ENCODE results near the gene OGA.

OGA gene

GRCh38 chr10:101818119-101818871, at the start of gene OGA:
OGA (minus strand) TSS chr10:101818444; CDS start chr10:101818022, 422 bp downstream.
- DNase-seq (ENCODE audit: low read depth): peak; percentile 97

- no peak for DNase-seq (ENCODE audit: low read depth)
Measured at GRCh38 chr10:101867931-101868330, 49.7 kb upstream of the OGA start.

DNA sequence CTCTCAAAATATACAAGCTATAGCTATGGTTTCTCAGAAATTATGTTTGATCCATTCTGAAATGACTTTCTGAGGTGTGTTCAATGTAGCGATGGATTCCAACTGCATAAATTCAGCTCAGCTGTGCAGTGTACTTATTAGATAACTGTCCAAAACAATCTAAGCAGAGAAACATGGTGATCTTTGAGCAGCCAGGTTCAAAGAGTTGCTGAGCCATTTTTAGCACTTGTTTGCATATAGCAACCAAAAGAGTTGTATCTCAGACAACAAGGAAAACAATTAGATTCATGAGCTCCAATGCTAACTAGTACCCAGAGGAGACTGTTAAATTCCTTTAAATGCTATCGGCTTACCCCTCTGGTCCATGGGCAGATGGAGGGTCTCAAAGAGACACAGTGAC, 41.3 kb upstream of the OGA start:
- no peak for DNase-seq (ENCODE audit: low read depth)

GRCh38 chr10:101858723-101859500, 40.7 kb upstream of the OGA start:
- DNase-seq (ENCODE audit: low read depth): no peak

GRCh38 chr10:101857802-101858476, 39.7 kb upstream of the OGA start:
- DNase-seq (ENCODE audit: low read depth): no peak

- DNase-seq (ENCODE audit: low read depth): no peak
Measured at GRCh38 chr10:101856626-101857025, 38.4 kb upstream of the OGA start.

DNA sequence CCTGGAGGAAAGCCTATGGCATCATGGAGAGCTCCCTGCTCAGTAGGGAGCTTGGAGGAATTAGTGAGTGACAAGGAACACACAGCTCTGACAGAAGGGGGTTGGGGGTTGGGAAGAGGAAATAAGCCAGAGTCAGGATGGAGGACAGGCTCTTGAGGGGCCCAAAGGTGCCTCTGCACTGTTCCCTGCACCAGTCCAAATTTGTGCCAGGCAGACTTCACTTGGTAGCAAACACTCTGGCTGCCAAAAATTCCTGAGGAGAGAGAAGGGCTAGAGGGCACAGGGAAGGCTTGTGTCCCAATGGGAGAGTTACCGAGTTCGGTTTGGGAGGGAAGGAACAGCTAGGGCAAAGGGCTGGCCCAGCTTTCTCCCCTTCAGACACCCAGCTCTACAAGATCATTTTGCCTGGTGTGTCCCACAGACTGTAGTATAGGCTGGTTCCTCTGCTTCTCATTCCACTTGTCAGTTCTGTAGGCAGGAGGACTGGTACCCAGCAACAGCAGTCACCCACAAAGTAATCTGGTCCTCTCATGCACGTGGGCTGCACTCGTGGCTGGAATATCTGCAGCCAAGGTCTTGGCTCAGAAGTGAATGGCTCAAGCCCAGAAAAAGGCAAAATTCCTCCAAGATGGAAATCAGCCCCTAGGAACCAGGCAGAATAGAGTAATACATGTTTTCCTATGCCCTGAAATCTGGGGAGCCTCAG, 33.3 kb upstream of the OGA start:
- no peak for DNase-seq (ENCODE audit: low read depth)

DNA sequence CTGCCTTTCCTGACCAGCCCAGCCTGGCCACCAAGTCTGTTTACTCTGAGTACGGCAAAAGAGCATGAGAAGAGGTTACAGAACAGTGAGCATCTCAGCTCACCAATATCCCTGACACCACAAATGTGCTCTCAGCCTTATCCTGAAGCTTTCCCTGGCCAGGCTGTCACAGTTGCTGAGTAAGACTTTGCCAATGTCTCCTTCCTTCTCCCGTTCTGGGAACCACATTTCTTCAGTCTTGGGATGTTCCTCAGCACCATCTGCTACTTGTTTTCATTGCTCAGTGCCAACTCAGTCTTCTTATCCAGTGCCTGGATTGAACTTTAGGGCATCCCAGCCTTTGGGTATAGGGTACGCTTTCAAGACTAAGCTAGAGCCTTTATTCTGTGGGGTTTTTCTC, 32.5 kb upstream of the OGA start:
- DNase-seq (ENCODE audit: low read depth): no peak

- DNase-seq (ENCODE audit: low read depth): no peak
Measured at GRCh38 chr10:101848894-101849351, 30.7 kb upstream of the OGA start.

DNA sequence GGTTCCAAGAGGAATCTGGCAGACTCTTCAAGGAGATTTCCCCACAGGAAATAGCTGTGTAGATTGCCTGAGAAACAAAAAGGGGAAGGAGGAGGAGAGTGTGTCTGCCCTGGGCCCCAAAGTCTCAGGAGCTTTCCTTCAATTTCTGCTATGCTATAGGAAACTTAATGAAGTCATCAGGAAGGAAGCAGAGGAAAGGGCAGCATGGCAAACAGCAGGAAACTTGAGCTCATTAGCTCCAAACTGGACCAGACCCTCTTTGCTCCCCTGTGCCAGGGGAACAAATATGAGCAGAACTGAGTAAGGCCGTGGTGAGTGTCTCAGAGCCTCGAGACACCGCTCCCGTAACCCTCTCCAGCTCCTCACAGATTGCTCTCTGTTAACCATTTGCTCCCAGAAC, 30.2 kb upstream of the OGA start:
- no peak for DNase-seq (ENCODE audit: low read depth)

- no peak for DNase-seq (ENCODE audit: low read depth)
Measured at GRCh38 chr10:101845893-101846292, 27.6 kb upstream of the OGA start.

GRCh38 chr10:101843032-101844021, 25.1 kb upstream of the OGA start, which contains the start of gene KCNIP2:
KCNIP2 (minus strand) TSS chr10:101843800; CDS start chr10:101843568, 232 bp downstream.
- DNase-seq (ENCODE audit: low read depth): peak; percentile 75

- no peak for DNase-seq (ENCODE audit: low read depth)
Measured at GRCh38 chr10:101841826-101842225, 23.6 kb upstream of the OGA start.

GRCh38 chr10:101840741-101841453, 22.7 kb upstream of the OGA start:
- DNase-seq (ENCODE audit: low read depth): peak; percentile 44

DNA sequence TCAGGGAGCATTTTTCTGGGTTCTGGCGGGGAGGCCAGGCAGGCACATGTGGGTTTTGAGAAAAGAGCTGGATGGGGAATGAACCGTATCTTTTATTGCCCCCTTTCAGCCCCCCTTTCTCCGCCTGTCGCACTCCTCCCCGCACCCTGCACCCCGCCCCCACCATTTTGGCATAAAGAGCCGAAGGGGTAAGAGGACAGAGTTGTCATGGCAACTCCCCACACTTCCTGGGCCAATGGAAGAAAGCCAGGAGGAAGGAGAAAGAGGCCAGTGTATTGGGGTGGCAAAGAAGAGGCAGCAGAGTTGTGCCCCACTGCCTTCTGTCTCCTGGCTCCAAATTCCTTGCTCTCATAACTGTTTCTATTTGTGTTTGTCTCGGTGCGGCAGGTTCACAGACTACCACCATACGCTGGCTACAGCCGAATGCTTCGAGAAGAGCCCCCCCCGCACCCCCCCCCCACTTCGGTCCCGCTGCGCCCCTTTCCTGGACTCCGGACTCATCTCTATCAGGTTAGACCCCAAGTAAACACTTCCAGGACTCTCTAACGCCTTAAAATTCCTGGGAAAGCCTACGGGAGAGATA, 21.9 kb upstream of the OGA start:
- no peak for DNase-seq (ENCODE audit: low read depth)

DNA sequence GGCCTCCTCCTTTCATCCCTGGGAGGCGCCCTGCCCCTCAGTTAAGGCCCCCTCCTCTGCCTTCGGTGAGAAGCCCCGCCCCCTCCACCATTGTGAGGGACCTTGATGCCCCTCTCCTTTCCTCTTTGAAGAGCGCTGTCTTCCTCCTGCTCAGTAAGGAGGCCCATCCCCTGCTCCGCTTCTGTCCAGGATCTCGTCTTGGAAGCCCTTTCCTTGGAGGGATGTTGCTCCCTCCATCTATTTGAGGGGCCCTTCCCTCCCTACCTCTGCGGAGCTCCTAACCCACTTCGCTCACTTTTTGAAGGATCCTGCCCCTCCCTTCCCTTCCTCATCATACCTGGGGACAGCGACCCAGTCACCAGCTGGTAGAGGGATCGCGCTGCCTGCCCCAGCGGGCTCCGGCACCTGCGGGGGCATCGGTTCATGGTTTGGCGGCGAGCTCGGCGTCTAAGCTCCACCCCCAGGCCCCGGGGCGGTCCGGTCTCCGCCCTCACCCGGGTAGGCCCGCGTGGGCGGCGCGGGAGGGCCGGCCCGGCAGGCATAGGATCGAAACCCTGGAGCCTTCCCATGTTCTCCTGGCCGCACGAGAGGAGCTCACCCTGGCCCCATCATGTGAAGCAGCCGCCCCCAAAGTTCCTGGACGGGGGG, 21.3 kb upstream of the OGA start:
- peak; percentile 47 for DNase-seq (ENCODE audit: low read depth)

GRCh38 chr10:101839002-101839401, 20.8 kb upstream of the OGA start:
- no peak for DNase-seq (ENCODE audit: low read depth)

DNA sequence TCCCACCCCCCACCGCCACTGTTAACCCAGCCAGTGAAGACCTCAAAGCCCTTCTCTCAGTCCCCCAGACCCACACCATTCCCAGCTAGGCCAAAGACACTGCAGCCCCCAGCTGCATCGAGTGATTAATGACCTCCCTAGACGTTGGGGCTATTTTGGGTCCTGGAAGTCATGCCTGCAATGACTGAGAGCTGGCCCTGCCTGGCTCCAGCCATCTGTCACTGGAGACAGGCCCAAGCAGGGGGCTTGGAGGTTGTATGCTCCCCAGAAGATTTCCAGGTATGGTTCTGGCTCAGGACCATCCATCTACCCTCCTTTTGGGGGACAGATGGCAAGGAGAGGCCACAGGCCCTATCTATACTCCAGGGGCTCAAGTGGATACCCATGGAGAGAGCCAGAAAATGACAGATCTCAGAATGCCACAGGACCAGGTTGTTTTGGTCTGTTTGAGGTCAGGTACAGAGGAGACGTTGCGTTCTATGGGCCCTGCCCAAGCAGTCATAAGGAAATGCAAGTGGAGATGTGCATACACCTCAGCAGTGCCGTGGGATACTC, 20.2 kb upstream of the OGA start:
- DNase-seq (ENCODE audit: low read depth): no peak

GRCh38 chr10:101837748-101838147, 19.5 kb upstream of the OGA start:
- DNase-seq (ENCODE audit: low read depth): no peak

Measured in stimulated activated CD4-positive, alpha-beta T cell treated with anti-CD3 and anti-CD28 coated beads, Interleukin-2, amount 100 ng/mL, for 4 hours (primary cell).